Smooth muscle cell (in vitro differentiated cells): ENCODE data around the gene ATP9A. TPM values are rescaled to one million over a fixed set of nuclear protein-coding genes. Genes with fewer than 3 reads are reported as not detected.
A peak's percentile ranks its signal among the peaks of the same experiment; 100 is the strongest.

Source experiments
- DNase-seq: peaks from one replicate; lab custom pipeline; 2025; ENCODE audit not compliant: unreplicated experiment; lab: John Stamatoyannopoulos, UW
- H2AFZ ChIP-seq: fragments of 200-600 bp; sonication (generic); 2 replicates; pipeline ENCODE4 v1.6.0; 2016; ENCODE audit warnings: antibody characterized with exemption, low read depth, mild to moderate bottlenecking
- H3F3A ChIP-seq: fragments of 200-600 bp; sonication (generic); 2 replicates; pipeline ENCODE4 v1.6.0; 2017; ENCODE audit warnings: antibody characterized with exemption, low read depth
- H3K27ac ChIP-seq: fragments of 200-600 bp; sonication (generic); 2 replicates; pipeline ENCODE4 v1.5.1; 2016; ENCODE audit warnings: low read depth, mild to moderate bottlenecking
- H3K27me3 ChIP-seq: fragments of 200-600 bp; sonication (generic); 2 replicates; pipeline ENCODE4 v1.6.1; 2016; ENCODE audit warnings: low read depth, mild to moderate bottlenecking
- H3K36me3 ChIP-seq: fragments of 200-600 bp; sonication (generic); 2 replicates; pipeline ENCODE4 v1.5.1; 2016; ENCODE audit warnings: low read depth
- H3K4me1 ChIP-seq: fragments of 200-600 bp; sonication (generic); 2 replicates; pipeline ENCODE4 v1.5.1; 2016; ENCODE audit warnings: low read depth
- H3K4me2 ChIP-seq: fragments of 200-600 bp; sonication (generic); 2 replicates; pipeline ENCODE4 v1.6.0; 2016; ENCODE audit warnings: mild to moderate bottlenecking
- H3K4me3 ChIP-seq: fragments of 200-600 bp; sonication (generic); 2 replicates; pipeline ENCODE4 v1.5.1; 2016; ENCODE audit warnings: mild to moderate bottlenecking
- H3K79me2 ChIP-seq: fragments of 200-600 bp; sonication (generic); 2 replicates; pipeline ENCODE4 v1.6.0; 2016; ENCODE audit warnings: low read depth, mild to moderate bottlenecking
- H3K9ac ChIP-seq: fragments of 200-600 bp; sonication (generic); 2 replicates; pipeline ENCODE4 v1.6.0; 2016; ENCODE audit warnings: low read depth
- H3K9me3 ChIP-seq: fragments of 200-600 bp; sonication (generic); replicated peaks from 2 replicates; pipeline ENCODE4 v1.5.1; 2016; ENCODE audit warnings: low read depth
- H4K20me1 ChIP-seq: fragments of 200-600 bp; sonication (generic); 2 replicates; pipeline ENCODE4 v1.6.0; 2016; ENCODE audit warnings: low read depth
- CTCF ChIP-seq: fragments of 200-600 bp; sonication (generic); IDR thresholded peaks from 2 replicates; pipeline ENCODE4 v1.5.1; 2017; ENCODE audit warnings: borderline replicate concordance, mild to moderate bottlenecking, antibody characterized with exemption; ENCODE audit not compliant: insufficient read depth, poor library complexity, severe bottlenecking
- WGBS: methylation state at CpG from one replicate; pipeline ENCODE4 v1.1.7; 2016; ENCODE audit warnings: low lambda C conversion rate; 5-methylcytosine and 5-hydroxymethylcytosine counted together
- polyA plus RNA-seq: library from polyadenylated mRNA; unstranded; fragments of >200 nt; fragmentation: Nextera tagmentation; extraction: Ambion mirVana; gene quantifications from 2 replicates; pipeline ENCODE4 v1.2.1, GENCODE V29; 2016
- total RNA-seq: library from RNA; depleted of rRNA; stranded (reverse); fragments of >200 nt; gene quantifications from 2 replicates; pipeline ENCODE4 v1.2.3, GENCODE V29; 2014

Gene ATP9A
- total and polyA plus RNA-seq, 2 experiments from 2014 or later, result 3.4 to 8.0 TPM

DNA sequence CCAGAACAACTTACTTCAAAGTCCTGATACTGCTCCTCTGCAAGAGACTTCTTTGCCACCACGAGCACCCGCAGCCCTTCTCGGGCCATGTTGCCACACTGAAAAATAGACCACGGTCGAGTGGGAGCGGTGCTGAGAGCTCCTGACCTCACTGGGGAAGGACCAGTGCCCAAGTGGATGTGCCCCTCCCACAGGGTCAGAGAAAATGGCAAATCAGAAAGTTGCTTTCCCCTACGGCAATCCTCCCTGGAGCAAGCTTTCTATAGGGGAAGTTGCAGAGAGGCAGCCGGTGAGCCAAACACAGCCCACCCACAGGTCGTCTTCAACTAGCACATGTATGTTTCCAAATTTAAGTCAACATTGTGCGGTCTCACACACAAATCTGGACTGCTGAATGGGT is 140.6 kb downstream of the ATP9A start:
- H3K79me2 ChIP-seq, result no peaks in the 10 kb centered on the region
- peaks cover 7% of the 10 kb centered on the region for H3F3A ChIP-seq
- no peaks in the 10 kb centered on the region for H3K9me3 ChIP-seq
- H3K9ac ChIP-seq, result no peak overlapping the region
- no peak for TF ChIP-seq CTCF
- H3K36me3 ChIP-seq, result no peaks in the 10 kb centered on the region
- no peak overlapping the region for H2AFZ ChIP-seq
- no peak overlapping the region for H3K4me3 ChIP-seq
- H3K27me3 ChIP-seq, result no peaks in the 10 kb centered on the region
- no peak overlapping the region for H3K4me2 ChIP-seq
- no peak overlapping the region for H3K27ac ChIP-seq
- DNase-seq, result no peak
- no peaks in the 10 kb centered on the region for H3K4me1 ChIP-seq
- no peaks in the 10 kb centered on the region for H4K20me1 ChIP-seq
- WGBS, result 88% methylated on average over 10 of the region's 10 CpGs

DNA sequence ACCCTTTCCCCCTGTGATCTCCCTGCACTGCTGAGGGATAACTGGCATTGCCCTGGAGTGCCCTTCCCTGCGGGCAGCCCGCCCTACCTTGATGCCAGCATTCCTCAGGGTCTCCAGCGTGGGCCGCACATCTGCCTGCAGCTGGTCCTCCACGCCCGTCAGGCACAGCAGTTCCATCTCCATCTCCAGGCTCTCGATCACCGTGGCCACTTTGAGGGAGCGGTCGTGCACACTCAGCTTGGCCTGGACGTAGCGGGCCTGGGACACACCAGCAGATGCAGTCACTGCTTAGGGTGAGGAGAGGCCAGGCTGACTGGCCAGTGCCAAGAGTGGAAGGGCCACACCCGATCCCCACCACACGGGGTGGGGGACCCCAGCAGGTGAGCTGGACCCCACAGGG is 143.1 kb downstream of the ATP9A start:
- Histone ChIP-seq H3K27ac (no peak overlapping the region), H3K79me2 (no peaks in the 10 kb centered on the region), H2AFZ (no peak overlapping the region), H3K36me3 (no peaks in the 10 kb centered on the region), H3K9me3 (no peaks in the 10 kb centered on the region), H3K4me1 (no peaks in the 10 kb centered on the region), H3K4me3 (no peak overlapping the region), H3F3A (no peaks in the 10 kb centered on the region), H4K20me1 (no peaks in the 10 kb centered on the region), H3K4me2 (no peak overlapping the region), H3K27me3 (no peaks in the 10 kb centered on the region), H3K9ac (no peak overlapping the region)
- DNase-seq, result no peak
- TF ChIP-seq CTCF, result no peak
- 95% methylated on average over 14 of the region's 14 CpGs for WGBS

GRCh38 chr20:51624157-51624731 is 143.9 kb downstream of the ATP9A start:
- peak; percentile 31 for DNase-seq
- H3K4me1 ChIP-seq, result no peaks in the 10 kb centered on the region
- 41% methylated on average over 17 of the region's 17 CpGs for WGBS

More at GRCh38 chr20:51624157-51624731, 143.9 kb downstream of the ATP9A start:
- Histone ChIP-seq H3F3A (no peaks in the 10 kb centered on the region), H3K27me3 (no peaks in the 10 kb centered on the region), H3K79me2 (no peaks in the 10 kb centered on the region), H3K36me3 (no peaks in the 10 kb centered on the region), H3K27ac (no peak overlapping the region), H4K20me1 (no peaks in the 10 kb centered on the region), H3K9ac (no peak overlapping the region), H3K4me2 (no peak overlapping the region), H3K4me3 (no peak overlapping the region), H3K9me3 (no peaks in the 10 kb centered on the region), H2AFZ (no peak overlapping the region)
- peak; percentile 77 for TF ChIP-seq CTCF
